Body of pancreas (tissue), 4 donors: ENCODE results near the gene LGALS1. TPM values are rescaled to one million over a fixed set of nuclear protein-coding genes. Genes with fewer than 3 reads are reported as not detected.
"Not testable (repeated sequence)": the region's sequence is repeated elsewhere in the genome, so short reads cannot be mapped to it uniquely, and the experiment has no call there.

Experiments
- ATAC-seq: fragments of 150-250 bp; one replicate; pipeline ENCODE4 v1.9.1; 2016
- DNase-seq, 4 donors: peaks; one replicate each; pipeline ENCODE4 v3.0.0-alpha.2; 2019
- H3K27ac ChIP-seq, 4 donors: fragments of 200-600 bp; sonication (generic); 1 replicate in 3 of 4; 2 replicates in 1 of 4; pipeline versions ENCODE4 v1.5.1 to v1.6.1; 2016 to 2019; ENCODE audit warnings: mild to moderate bottlenecking in 1 of 4, mixed read lengths in 1 of 4, moderate library complexity in 1 of 4
- H3K27me3 ChIP-seq, 2 donors: fragments of 200-600 bp; sonication (generic); one replicate each; pipeline ENCODE4 v1.6.0; 2016; ENCODE audit warnings: mild to moderate bottlenecking in 1 of 2
- H3K36me3 ChIP-seq, 2 donors: fragments of 200-600 bp; sonication (generic); replicated peaks in 1 of 2; 2 replicates each; pipeline ENCODE4 v1.5.1; 2016; ENCODE audit warnings: low read depth in 2 of 2; ENCODE audit not compliant: insufficient read depth in 1 of 2
- H3K4me1 ChIP-seq: fragments of 200-600 bp; sonication (generic); one replicate; pipeline ENCODE4 v1.6.0; 2016
- H3K4me3 ChIP-seq, 2 donors: fragments of 200-600 bp; sonication (generic); 1 replicate in 1 of 2; 2 replicates in 1 of 2; pipeline ENCODE4 v1.5.1; 2016 to 2019
- H3K9me3 ChIP-seq, 3 donors: fragments of 200-600 bp; sonication (generic); 1 replicate in 2 of 3; 2 replicates in 1 of 3; pipeline ENCODE4 v1.5.1; 2016
- POLR2A ChIP-seq, 3 donors: fragments of 450-650 bp; IDR thresholded peaks; one replicate each; pipeline ENCODE4 v1.6.1; 2016; ENCODE audit warnings: antibody characterized with exemption in 3 of 3, mild to moderate bottlenecking in 2 of 3
- WGBS, 2 donors: methylation state at CpG; one replicate each; pipeline ENCODE4 v1.1.5; 2017; 5-methylcytosine and 5-hydroxymethylcytosine counted together
- intact Hi-C: fragments of 100-400 bp; cut with DNase I; formaldehyde crosslinking; loops from one replicate; pipeline ENCODE4 v1.15.1; 2023
- total RNA-seq, 2 donors: library from RNA; depleted of rRNA; stranded (reverse); fragments of >200 nt; gene quantifications; one replicate each; pipeline ENCODE4 v1.1.0, GENCODE V29; 2016
- TF ChIP-seq, protein P1 (sequence below), 7 experiments: fragments of 450-650 bp in 4 of 7; fragments of 200-600 bp in 3 of 7; sonication (generic) in 3 of 7; IDR thresholded peaks; one replicate each; pipeline ENCODE4 v1.5.1; 2016 to 2019; ENCODE audit warnings: antibody characterized with exemption in 7 of 7

LGALS1 gene
- total RNA-seq, 2 donors from 2014 or later = 90.3 to 325 TPM

GRCh38 chr22:37650463-37651136 is 24.8 kb upstream of the LGALS1 start:
- TF ChIP-seq, protein P1, sequence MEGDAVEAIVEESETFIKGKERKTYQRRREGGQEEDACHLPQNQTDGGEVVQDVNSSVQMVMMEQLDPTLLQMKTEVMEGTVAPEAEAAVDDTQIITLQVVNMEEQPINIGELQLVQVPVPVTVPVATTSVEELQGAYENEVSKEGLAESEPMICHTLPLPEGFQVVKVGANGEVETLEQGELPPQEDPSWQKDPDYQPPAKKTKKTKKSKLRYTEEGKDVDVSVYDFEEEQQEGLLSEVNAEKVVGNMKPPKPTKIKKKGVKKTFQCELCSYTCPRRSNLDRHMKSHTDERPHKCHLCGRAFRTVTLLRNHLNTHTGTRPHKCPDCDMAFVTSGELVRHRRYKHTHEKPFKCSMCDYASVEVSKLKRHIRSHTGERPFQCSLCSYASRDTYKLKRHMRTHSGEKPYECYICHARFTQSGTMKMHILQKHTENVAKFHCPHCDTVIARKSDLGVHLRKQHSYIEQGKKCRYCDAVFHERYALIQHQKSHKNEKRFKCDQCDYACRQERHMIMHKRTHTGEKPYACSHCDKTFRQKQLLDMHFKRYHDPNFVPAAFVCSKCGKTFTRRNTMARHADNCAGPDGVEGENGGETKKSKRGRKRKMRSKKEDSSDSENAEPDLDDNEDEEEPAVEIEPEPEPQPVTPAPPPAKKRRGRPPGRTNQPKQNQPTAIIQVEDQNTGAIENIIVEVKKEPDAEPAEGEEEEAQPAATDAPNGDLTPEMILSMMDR (IDR thresholded peaks at IDR 0.05) = no peak
- no peak for TF ChIP-seq POLR2A (IDR thresholded peaks at IDR 0.05)
- Histone ChIP-seq H3K4me1 (peaks cover 4% of the 10 kb centered on the region), H3K4me3 (no peak overlapping the region), H3K9me3 (no peaks in the 10 kb centered on the region), H3K27ac (no peak overlapping the region), H3K27me3 (no peaks in the 10 kb centered on the region), H3K36me3 (no peaks in the 10 kb centered on the region)
- ATAC-seq = no peak
- WGBS, 2 donors = 93 to 96% methylated on average over 17 of the region's 17 CpGs
- no peak for DNase-seq
- intact Hi-C loops = no loop called here

GRCh38 chr22:37654563-37655251 is 20.7 kb upstream of the LGALS1 start:
- no peak for TF ChIP-seq POLR2A (IDR thresholded peaks at IDR 0.05)
- TF ChIP-seq, protein P1 (IDR thresholded peaks at IDR 0.05) = no peak
- H3K9me3 ChIP-seq = no peaks in the 10 kb centered on the region
- H3K36me3 ChIP-seq = no peaks in the 10 kb centered on the region
- WGBS, 2 donors = 82% methylated on average over 14 of the region's 14 CpGs
- H3K4me1 ChIP-seq = peaks cover 12% of the 10 kb centered on the region
- ATAC-seq (no peak), DNase-seq (no peak)
- intact Hi-C loops = no loop called here
- H3K27ac ChIP-seq = no peak overlapping the region
- no peak overlapping the region for H3K4me3 ChIP-seq
- no peaks in the 10 kb centered on the region for H3K27me3 ChIP-seq

DNA sequence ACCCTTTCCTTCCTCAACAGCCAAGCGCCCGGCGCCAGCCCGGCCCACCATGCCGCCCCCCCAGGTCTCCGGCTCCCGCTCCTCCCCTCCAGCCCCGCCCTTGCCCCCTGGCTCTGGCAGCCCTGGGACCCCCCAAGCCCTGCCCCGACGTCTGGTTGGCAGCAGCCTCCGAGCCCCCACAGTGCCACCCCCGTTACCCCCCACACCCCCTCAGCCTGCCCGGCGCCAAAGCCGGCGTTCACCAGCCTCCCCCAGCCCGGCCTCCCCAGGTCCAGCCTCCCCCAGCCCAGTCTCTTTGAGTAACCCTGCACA is 20.2 kb upstream of the LGALS1 start:
- Histone ChIP-seq H3K27me3 (no peaks in the 10 kb centered on the region), H3K36me3 (no peaks in the 10 kb centered on the region), H3K9me3 (no peaks in the 10 kb centered on the region), H3K4me1 (peaks cover 17% of the 10 kb centered on the region), H3K4me3 (no peak overlapping the region), H3K27ac (no peak overlapping the region)
- intact Hi-C loops = no loop called here
- TF ChIP-seq, protein P1 (IDR thresholded peaks at IDR 0.05) = no peak
- TF ChIP-seq POLR2A (IDR thresholded peaks at IDR 0.05) = no peak
- WGBS, 2 donors = 85 to 91% methylated on average over 8 to 11 of the region's 17 CpGs
- no peak for DNase-seq
- ATAC-seq = no peak

DNA sequence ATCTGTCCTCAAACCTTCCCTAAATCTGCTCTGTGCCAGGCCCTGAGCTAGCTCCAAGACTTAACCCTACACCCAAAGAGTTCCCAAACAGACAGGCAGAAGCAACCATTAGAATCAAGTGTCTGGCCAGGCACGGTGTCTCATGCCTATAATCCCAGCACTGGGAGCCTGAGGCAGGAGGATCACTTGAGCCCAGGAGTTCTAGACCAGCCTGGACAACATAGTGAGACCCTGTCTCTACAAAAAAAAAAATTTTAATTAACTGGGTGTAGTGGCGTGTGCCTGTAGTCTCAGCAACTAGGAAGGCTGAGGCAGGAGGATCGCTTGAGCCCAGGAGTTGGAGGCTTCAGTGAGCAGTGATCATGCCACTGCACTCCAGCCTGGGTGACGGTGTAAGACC is 18.9 kb upstream of the LGALS1 start:
- WGBS, 2 donors = 94 to 96% methylated on average over 3 to 4 of the region's 4 CpGs
- H3K9me3 ChIP-seq, H3K4me3 ChIP-seq, intact Hi-C loops, DNase-seq, H3K27me3 ChIP-seq, H3K36me3 ChIP-seq, ATAC-seq, H3K27ac ChIP-seq: not testable (repeated sequence)
- H3K4me1 ChIP-seq = peaks cover 31% of the 10 kb centered on the region

DNA sequence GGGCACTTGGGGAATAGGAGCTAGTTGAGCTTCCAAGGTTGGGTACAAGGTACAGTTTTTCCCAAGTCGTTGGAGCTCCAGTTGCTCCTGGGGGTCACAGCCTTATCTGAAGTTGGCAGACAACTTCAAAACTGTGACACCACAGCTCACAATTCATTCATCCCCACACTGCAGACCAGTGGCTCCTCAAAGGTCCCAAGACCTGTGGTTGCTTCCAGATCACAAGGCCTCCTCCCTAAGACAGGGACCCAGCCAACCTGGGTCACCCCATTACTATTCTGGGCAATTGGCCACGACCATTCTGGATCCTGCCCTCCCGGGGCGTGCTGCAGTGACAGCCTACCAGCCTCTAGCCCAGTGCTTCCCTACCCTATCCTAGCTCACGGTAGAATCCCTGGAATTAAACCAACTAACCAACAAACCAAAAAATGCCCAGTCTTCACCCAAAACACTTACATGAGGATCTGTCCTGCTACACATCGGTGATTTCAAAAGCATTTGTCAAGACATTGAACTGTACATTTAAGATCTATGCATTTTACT is 17.8 kb upstream of the LGALS1 start:
- WGBS, 2 donors = 5% methylated on average over 6 of the region's 6 CpGs
- H3K27me3 ChIP-seq = no peaks in the 10 kb centered on the region
- H3K36me3 ChIP-seq = no peaks in the 10 kb centered on the region
- H3K4me1 ChIP-seq = peaks cover 31% of the 10 kb centered on the region
- peak overlapping the region; percentile 44 to 81 (median 64) for H3K27ac ChIP-seq
- DNase-seq = no peak
- intact Hi-C loops = no loop called here
- no peak for ATAC-seq
- no peaks in the 10 kb centered on the region for H3K9me3 ChIP-seq
- TF ChIP-seq, protein P1 (IDR thresholded peaks at IDR 0.05) = no peak
- no peak for TF ChIP-seq POLR2A (IDR thresholded peaks at IDR 0.05)
- no peak overlapping the region for H3K4me3 ChIP-seq
